GM19452 (cell line): ENCODE data around the gene VSIG8.
"Not testable (repeated sequence)": the region's sequence is repeated elsewhere in the genome, so short reads cannot be mapped to it uniquely, and the experiment has no call there.

Experiments used
- ATAC-seq: cut with Tn5 transposase; IDR thresholded peaks from one replicate; pipeline ENCODE4 v1.9.1; 2021; ENCODE audit not compliant: unreplicated experiment

VSIG8 gene

GRCh38 chr1:159862557-159862956, at the start of gene VSIG8:
TSS of gene VSIG8 (minus strand) at chr1:159862657. CDS start at chr1:159862521, 136 bp downstream.
- no peak for ATAC-seq

- no peak for ATAC-seq
These were observed 49.0 kb upstream of the VSIG8 start for GRCh38 chr1:159911326-159912070.

- ATAC-seq: no peak
These were observed 45.8 kb upstream of the VSIG8 start for GRCh38 chr1:159908031-159908940.

- ATAC-seq: no peak
These were observed 44.5 kb upstream of the VSIG8 start for GRCh38 chr1:159906960-159907359.

GRCh38 chr1:159904036-159904435, 41.6 kb upstream of the VSIG8 start:
- not testable (repeated sequence) for ATAC-seq

GRCh38 chr1:159902541-159902940, 40.1 kb upstream of the VSIG8 start:
- no peak for ATAC-seq

GRCh38 chr1:159900755-159901360, 38.4 kb upstream of the VSIG8 start:
- no peak for ATAC-seq

- ATAC-seq: no peak
These were observed 37.7 kb upstream of the VSIG8 start, which contains the start of gene CFAP45 for GRCh38 chr1:159900086-159900680. TSS of gene CFAP45 (minus strand) at chr1:159900165. CDS start at chr1:159900098, 67 bp downstream.

GRCh38 chr1:159899634-159900033, 37.2 kb upstream of the VSIG8 start:
- ATAC-seq: not testable (repeated sequence)

- ATAC-seq: no peak
These were observed 36.1 kb upstream of the VSIG8 start for GRCh38 chr1:159898527-159898926.

- ATAC-seq: no peak
These were observed 35.5 kb upstream of the VSIG8 start for GRCh38 chr1:159897962-159898361.

- no peak for ATAC-seq
These were observed 34.1 kb upstream of the VSIG8 start for GRCh38 chr1:159896546-159896930.

GRCh38 chr1:159895836-159896545, 33.5 kb upstream of the VSIG8 start:
- no peak for ATAC-seq

GRCh38 chr1:159895286-159895685, 32.8 kb upstream of the VSIG8 start:
- ATAC-seq: no peak

GRCh38 chr1:159892944-159893343, 30.5 kb upstream of the VSIG8 start:
- ATAC-seq: no peak

- peak; percentile 66 for ATAC-seq
These were observed 29.1 kb upstream of the VSIG8 start for GRCh38 chr1:159891275-159892157.

- no peak for ATAC-seq
These were observed 27.9 kb upstream of the VSIG8 start for GRCh38 chr1:159890390-159890789.

GRCh38 chr1:159889821-159890252, 27.4 kb upstream of the VSIG8 start:
- ATAC-seq: peak; percentile 89

GRCh38 chr1:159889202-159889601, 26.7 kb upstream of the VSIG8 start:
- ATAC-seq: no peak
